Stomach (tissue), 9 donors: ENCODE results near the gene CYB5D1. TPM values are rescaled to one million over a fixed set of nuclear protein-coding genes. Genes with fewer than 3 reads are reported as not detected.

Experiments used
- DNase-seq, 2 donors: peaks; one replicate each; pipeline versions ENCODE4 v3.0.0 to v3.0.0-alpha.2; 2013 to 2019
- H3K27ac ChIP-seq, 5 donors: fragments of 200-600 bp in 4 of 5; sonication (generic) in 4 of 5; one replicate each; pipeline ENCODE4 v1.5.1; 2013 to 2019; ENCODE audit warnings: mild to moderate bottlenecking in 1 of 5, moderate library complexity in 1 of 5
- H3K27me3 ChIP-seq, 3 donors: fragments of 200-600 bp; sonication (generic); one replicate each; pipeline ENCODE4 v1.5.1; 2017 to 2019; ENCODE audit warnings: mixed run types in 1 of 3
- H3K36me3 ChIP-seq, 4 donors: fragments of 200-600 bp; sonication (generic); 1 replicate in 3 of 4; 2 replicates in 1 of 4; pipeline ENCODE4 v1.5.1; 2016 to 2019
- H3K4me1 ChIP-seq, 4 donors: fragments of 200-600 bp; sonication (generic); one replicate each; pipeline ENCODE4 v1.5.1; 2016 to 2019
- H3K4me3 ChIP-seq, 4 donors: fragments of 200-600 bp; sonication (generic) in 3 of 4; one replicate each; pipeline ENCODE4 v1.5.1; 2016 to 2019; ENCODE audit warnings: mild to moderate bottlenecking in 1 of 4
- H3K9me3 ChIP-seq, 4 donors: fragments of 200-600 bp; sonication (generic); one replicate each; pipeline ENCODE4 v1.5.1; 2016 to 2019
- EP300 ChIP-seq: sonication (generic); formaldehyde crosslinking; IDR thresholded peaks from one replicate; pipeline ENCODE4 v1.6.1; 2017; ENCODE audit warnings: antibody characterized with exemption
- POLR2A ChIP-seq, 4 donors: fragments of 450-650 bp; IDR thresholded peaks; one replicate each; pipeline ENCODE4 v1.6.1; 2016; ENCODE audit warnings: antibody characterized with exemption in 4 of 4, control low read depth in 2 of 4, mild to moderate bottlenecking in 1 of 4, moderate library complexity in 1 of 4
- POLR2AphosphoS5 ChIP-seq, 3 donors: sonication (generic); formaldehyde crosslinking; IDR thresholded peaks; one replicate each; pipeline ENCODE4 v1.6.1; 2016; ENCODE audit warnings: antibody characterized with exemption in 3 of 3
- WGBS, 5 donors: extraction: QIAGEN DNeasy Blood & Tissue Kit in 3 of 5; methylation state at CpG; one replicate each; pipeline versions ENCODE4 v1.1.5 to v1.1.7; 2013 to 2018; 5-methylcytosine and 5-hydroxymethylcytosine counted together
- intact Hi-C: fragments of 100-400 bp; cut with DNase I; formaldehyde crosslinking; loops from one replicate; pipeline ENCODE4 v1.15.1; 2023; ENCODE audit warnings: low total_unique reads
- polyA plus RNA-seq, 3 donors: library from polyadenylated mRNA; stranded (reverse); fragments of 200-250 nt; gene quantifications; one replicate each; pipeline ENCODE4 v1.2.3, GENCODE V29; 2013
- total RNA-seq, 5 donors: library from RNA; depleted of rRNA; stranded (reverse); fragments of >200 nt; gene quantifications; one replicate each; pipeline versions ENCODE4 v1.1.0 to v1.2.3, GENCODE V29; 2014 to 2016
- TF ChIP-seq, protein P1 (sequence below), 7 experiments: fragments of 450-650 bp in 4 of 7; fragments of 200-600 bp in 3 of 7; sonication (generic) in 3 of 7; IDR thresholded peaks; one replicate each; pipeline ENCODE4 v1.5.1; 2016 to 2019; ENCODE audit warnings: antibody characterized with exemption in 7 of 7, control low read depth in 2 of 7, mild to moderate bottlenecking in 1 of 7
- donor health status: healthy with polysubstance abuse.
- donor health status: Bipolar disorder and iron deficiency.
- donor health status: healthy.

Gene CYB5D1
- total and polyA plus RNA-seq, 8 donors = 1.8 to 12.0 (median 4.9) TPM; not detected in 1

DNA sequence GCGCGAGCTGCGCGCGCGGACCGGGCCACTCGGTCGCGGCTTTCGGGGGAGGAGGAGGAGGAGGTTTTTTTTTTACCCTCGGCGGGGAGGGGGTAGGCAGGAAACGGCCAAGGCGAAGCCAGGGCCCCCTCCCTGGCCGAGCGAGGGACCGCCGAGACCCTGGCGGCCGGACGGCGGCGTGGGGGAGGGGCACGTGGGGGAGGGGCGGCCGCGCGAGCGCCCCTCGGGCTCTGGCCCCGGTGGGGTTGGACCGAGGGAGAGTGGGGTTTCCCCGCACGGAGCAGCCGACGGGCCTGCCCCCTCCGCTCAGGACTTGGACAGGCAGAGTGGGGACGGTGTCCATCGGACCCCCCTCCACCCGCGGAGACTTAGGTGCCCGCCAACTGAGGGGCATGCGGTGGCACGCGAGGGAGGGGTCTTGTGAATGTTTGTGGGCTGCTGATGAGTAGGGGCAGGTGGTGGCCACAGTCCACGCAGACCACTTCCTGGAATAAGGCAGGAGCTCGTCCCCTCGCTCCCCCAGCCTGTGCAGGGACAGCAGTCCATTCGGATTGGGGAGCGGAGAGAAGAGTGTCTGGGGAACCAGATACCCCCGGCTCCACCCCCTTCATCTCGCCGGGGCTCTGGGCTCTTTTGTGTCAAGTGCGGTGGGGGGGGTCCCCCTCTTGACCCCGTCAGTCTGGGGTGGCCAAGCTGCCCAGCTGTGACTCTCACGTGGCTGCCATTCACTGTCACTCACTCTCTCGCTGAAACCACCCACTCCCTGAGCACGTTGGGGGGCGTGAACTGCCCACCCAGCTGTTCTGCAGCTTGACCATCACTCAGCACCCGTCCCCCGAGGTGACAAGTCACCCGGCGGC, 27.8 kb downstream of the CYB5D1 start:
- peaks cover 32 to 85% (median 75%) of the 10 kb centered on the region in 4 donors for H3K4me1 ChIP-seq
- 0 to 2% (median 0%) methylated on average over 18 to 57 of the region's 64 CpGs for WGBS, 5 donors
- intact Hi-C loops = no loop called here
- TF ChIP-seq EP300 (no peak), POLR2A (IDR thresholded peaks at IDR 0.05) (no peak), POLR2AphosphoS5 (IDR thresholded peaks at IDR 0.05) (no peak)
- TF ChIP-seq, protein P1, sequence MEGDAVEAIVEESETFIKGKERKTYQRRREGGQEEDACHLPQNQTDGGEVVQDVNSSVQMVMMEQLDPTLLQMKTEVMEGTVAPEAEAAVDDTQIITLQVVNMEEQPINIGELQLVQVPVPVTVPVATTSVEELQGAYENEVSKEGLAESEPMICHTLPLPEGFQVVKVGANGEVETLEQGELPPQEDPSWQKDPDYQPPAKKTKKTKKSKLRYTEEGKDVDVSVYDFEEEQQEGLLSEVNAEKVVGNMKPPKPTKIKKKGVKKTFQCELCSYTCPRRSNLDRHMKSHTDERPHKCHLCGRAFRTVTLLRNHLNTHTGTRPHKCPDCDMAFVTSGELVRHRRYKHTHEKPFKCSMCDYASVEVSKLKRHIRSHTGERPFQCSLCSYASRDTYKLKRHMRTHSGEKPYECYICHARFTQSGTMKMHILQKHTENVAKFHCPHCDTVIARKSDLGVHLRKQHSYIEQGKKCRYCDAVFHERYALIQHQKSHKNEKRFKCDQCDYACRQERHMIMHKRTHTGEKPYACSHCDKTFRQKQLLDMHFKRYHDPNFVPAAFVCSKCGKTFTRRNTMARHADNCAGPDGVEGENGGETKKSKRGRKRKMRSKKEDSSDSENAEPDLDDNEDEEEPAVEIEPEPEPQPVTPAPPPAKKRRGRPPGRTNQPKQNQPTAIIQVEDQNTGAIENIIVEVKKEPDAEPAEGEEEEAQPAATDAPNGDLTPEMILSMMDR (IDR thresholded peaks at IDR 0.05) = no peak
- H3K4me3 ChIP-seq = peak overlapping the region; percentile 78 to 93 (median 84)
- H3K36me3 ChIP-seq = peaks cover 3 to 25% (median 17%) of the 10 kb centered on the region in 4 donors
- H3K27ac ChIP-seq = peak overlapping the region; percentile 95 to 98 (median 97)
- no peaks in the 10 kb centered on the region for H3K9me3 ChIP-seq
- DNase-seq = peak; percentile 39 to 82
- no peaks in the 10 kb centered on the region for H3K27me3 ChIP-seq

DNA sequence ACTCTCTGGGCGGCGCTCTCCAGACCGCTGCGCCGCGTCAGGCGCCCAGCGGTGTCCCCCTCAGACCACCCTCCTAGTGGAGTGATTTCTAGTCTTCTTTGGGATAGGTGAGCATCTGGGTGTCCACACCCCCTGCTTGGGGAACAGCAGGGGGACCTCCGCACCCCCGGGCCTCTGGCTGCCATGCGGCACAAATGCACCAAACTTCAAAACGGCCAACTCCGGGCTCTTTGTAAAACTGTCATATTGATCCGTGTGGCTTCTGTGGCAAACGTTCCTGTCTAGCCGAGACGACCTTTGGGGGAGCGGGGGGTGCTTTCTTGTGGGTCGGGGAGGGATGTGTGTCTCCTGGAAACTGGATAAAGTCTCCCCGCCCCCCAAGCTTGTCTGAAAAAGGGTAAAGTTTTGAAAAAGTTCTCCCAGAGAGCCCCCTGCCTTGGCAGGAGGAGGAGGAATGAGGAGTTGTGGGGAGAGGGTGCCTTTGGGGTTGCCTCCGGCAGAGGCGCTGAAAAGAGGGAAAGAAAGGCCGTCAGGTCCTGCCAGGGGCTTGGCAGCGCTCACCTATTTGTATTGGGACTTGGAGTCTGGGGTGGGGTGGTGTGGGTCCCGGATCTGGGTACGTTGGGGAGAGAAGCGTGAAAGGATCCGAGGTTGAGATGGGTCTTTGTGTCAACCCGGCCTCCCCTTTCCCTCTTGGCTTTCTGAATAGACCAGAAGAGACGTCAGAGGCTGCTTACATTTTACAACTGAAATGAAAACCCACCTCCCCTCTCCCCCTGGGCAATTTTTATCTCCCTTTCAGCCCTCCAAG, 28.6 kb downstream of the CYB5D1 start:
- Histone ChIP-seq H3K27me3 (no peaks in the 10 kb centered on the region), H3K4me1 (peaks cover 32 to 80% (median 68%) of the 10 kb centered on the region in 4 donors), H3K9me3 (no peaks in the 10 kb centered on the region), H3K4me3 (peak overlapping the region; percentile 78 to 93 (median 84)), H3K27ac (peak overlapping the region; percentile 95 to 98 (median 97)), H3K36me3 (peaks cover 8 to 25% (median 19%) of the 10 kb centered on the region in 4 donors)
- 0 to 2% (median 2%) methylated on average over 22 to 30 of the region's 30 CpGs for WGBS, 5 donors
- intact Hi-C loops = no loop called here
- DNase-seq = peak; percentile 54 to 77
- TF ChIP-seq, protein P1 (IDR thresholded peaks at IDR 0.05) = no peak
- no peak for TF ChIP-seq POLR2AphosphoS5 (IDR thresholded peaks at IDR 0.05)

- TF ChIP-seq POLR2A (IDR thresholded peaks at IDR 0.05) = no peak
- no peak for TF ChIP-seq EP300
- TF ChIP-seq, protein P1 (IDR thresholded peaks at IDR 0.05) = peak in 1 of 7 experiments; percentile 19
- Histone ChIP-seq H3K27me3 (no peaks in the 10 kb centered on the region), H3K4me3 (peak overlapping the region; percentile 78 to 93 (median 84)), H3K27ac (peak overlapping the region; percentile 95 to 98 (median 97)), H3K36me3 (peaks cover 9 to 29% (median 24%) of the 10 kb centered on the region in 4 donors), H3K4me1 (peaks cover 31 to 74% (median 65%) of the 10 kb centered on the region in 4 donors), H3K9me3 (no peaks in the 10 kb centered on the region)
- no peak for DNase-seq
- 0 to 3% (median 2%) methylated on average over 8 of the region's 8 CpGs for WGBS, 5 donors
- intact Hi-C loops = no loop called here
Observed at GRCh38 chr17:7887038-7887481, 29.3 kb downstream of the CYB5D1 start.

- TF ChIP-seq POLR2A (IDR thresholded peaks at IDR 0.05) (no peak), POLR2AphosphoS5 (IDR thresholded peaks at IDR 0.05) (peak; percentile 23 to 85 (median 74)), EP300 (no peak)
- TF ChIP-seq, protein P1 (IDR thresholded peaks at IDR 0.05) = peak in 2 of 7 experiments; percentile 2 to 13
- DNase-seq = peak; percentile 95 to 98
- Histone ChIP-seq H3K4me1 (peaks cover 25 to 68% (median 62%) of the 10 kb centered on the region in 4 donors), H3K4me3 (peak overlapping the region; percentile 78 to 93 (median 84)), H3K27me3 (no peaks in the 10 kb centered on the region), H3K9me3 (no peaks in the 10 kb centered on the region), H3K27ac (peak overlapping the region; percentile 95 to 98 (median 97)), H3K36me3 (peaks cover 9 to 32% (median 27%) of the 10 kb centered on the region in 4 donors)
- 0 to 1% (median 0%) methylated on average over 28 to 35 of the region's 35 CpGs for WGBS, 5 donors
- intact Hi-C loops = no loop called here
Observed at GRCh38 chr17:7887482-7888183, 29.8 kb downstream of the CYB5D1 start.
